ENCODE measurements around the gene GHR. TPM values are rescaled to one million over a fixed set of nuclear protein-coding genes. Genes with fewer than 3 reads are reported as not detected.

The GHR gene
- total and polyA plus RNA-seq, 10 of the 15 experiments (the other 5 are each of a cell fraction or from before 2014, with no cell fraction given): 0.23 to 10.2 (median 0.48) TPM

GRCh38 chr5:42634575-42634974 lies 211.3 kb downstream of the GHR start:
- ATAC-seq (no peak), FAIRE-seq (no peak), DNase-seq (ENCODE audit: low read depth, low spot score) (no peak)
- WGBS (ENCODE audit: insufficient coverage, insufficient replicate concordance, low lambda C conversion rate, missing lambda C conversion rate): 74% methylated on average over 4 of the region's 4 CpGs
- ChIA-PET RAD21 (ENCODE audit: unreplicated experiment) (no interaction called here), SMC1A (ENCODE audit: uncharacterized antibody, unreplicated experiment) (interaction anchor here (0.6 to 1.4 kb wide), 2 partner anchors 10 to 209 kb away, joined by 3 to 6 read pairs; no protein-coding TSS in a partner anchor), POLR2A (no interaction called here), CTCF (interaction anchor here (0.6 to 1.2 kb wide), 2 partner anchors 21 to 361 kb away, joined by 3 to 4 read pairs; no protein-coding TSS in a partner anchor)
- in situ Hi-C loops (cut with MboI): no loop called here
- Histone ChIP-seq H3K36me3 (ENCODE audit: control insufficient read depth in 2 of 2, insufficient read depth in 2 of 2, low read length in 1 of 2) (no peaks in the 10 kb centered on the region), H3K9ac (ENCODE audit: control insufficient read depth, insufficient read depth, low read length) (no peak overlapping the region), H3K4me1 (ENCODE audit: control insufficient read depth, insufficient read depth, low read length) (no peaks in the 10 kb centered on the region), H2AFZ (ENCODE audit: control insufficient read depth, low read depth, low read length) (no peak overlapping the region), H3K79me2 (ENCODE audit: control insufficient read depth, insufficient read depth, low read length) (no peaks in the 10 kb centered on the region), H3K4me3 (no peak overlapping the region), H3K27me3 (replicated peaks in 1 of 2; ENCODE audit: control insufficient read depth in 2 of 2, insufficient read depth in 2 of 2, low read length in 1 of 2) (no peaks in the 10 kb centered on the region), H3K4me2 (ENCODE audit: control insufficient read depth, insufficient read depth) (no peak overlapping the region), H3K27ac (ENCODE audit: control insufficient read depth, insufficient read depth) (no peak overlapping the region), H3K9me3 (replicated peaks; ENCODE audit: control insufficient read depth, insufficient read depth, low read length) (no peaks in the 10 kb centered on the region), H4K20me1 (ENCODE audit: control insufficient read depth, insufficient read depth) (no peaks in the 10 kb centered on the region)
- TF ChIP-seq ZNF592 (IDR thresholded peaks at IDR 0.05): no peak
- no peak for TF ChIP-seq ZZZ3 (IDR thresholded peaks at IDR 0.05; ENCODE audit: control insufficient read depth, insufficient read length, low read depth)
- TF ChIP-seq SMARCA5 (IDR thresholded peaks at IDR 0.05): no peak
- TF ChIP-seq ZNF24 (IDR thresholded peaks at IDR 0.05): no peak
- TF ChIP-seq CBX5 (IDR thresholded peaks at IDR 0.05; ENCODE audit: low read depth): no peak
- no peak for TF ChIP-seq NR2C2 (IDR thresholded peaks at IDR 0.05; ENCODE audit: borderline replicate concordance, control insufficient read depth, insufficient read length, low read depth)
- no peak for TF ChIP-seq BRCA1 (IDR thresholded peaks at IDR 0.05; ENCODE audit: low read depth, low read length)
- no TSS peak for BruUV-seq (replicated peaks)
- intact Hi-C loops (cut with micrococcal nuclease; ENCODE audit: unreplicated experiment): no loop called here

Data from GM12878 (cell line).